Adipocyte (in vitro differentiated cells): ENCODE results near the gene PRKAR1A.
A peak's percentile ranks its signal among the peaks of the same experiment; 100 is the strongest.
"Not testable (repeated sequence)": the region's sequence is repeated elsewhere in the genome, so short reads cannot be mapped to it uniquely, and the experiment has no call there.

Experiments used
- DNase-seq: peaks from one replicate; pipeline ENCODE4 v3.0.0-alpha.2; 2015; ENCODE audit warnings: low read depth
- H3K27me3 ChIP-seq: replicated peaks from 2 replicates; pipeline ENCODE4 v1.7.0; 2013; ENCODE audit warnings: mild to moderate bottlenecking, low read length, moderate library complexity; ENCODE audit not compliant: control insufficient read depth, insufficient read depth
- H3K36me3 ChIP-seq: 2 replicates; pipeline ENCODE4 v1.7.0; 2013; ENCODE audit warnings: low read length, mild to moderate bottlenecking, moderate library complexity; ENCODE audit not compliant: control insufficient read depth, insufficient read depth, severe bottlenecking
- H3K4me1 ChIP-seq: 2 replicates; pipeline ENCODE4 v1.7.0; 2013; ENCODE audit warnings: mild to moderate bottlenecking, low read length, moderate library complexity; ENCODE audit not compliant: control insufficient read depth, insufficient read depth
- H3K4me3 ChIP-seq: 2 replicates; pipeline ENCODE4 v1.7.0; 2013; ENCODE audit warnings: mild to moderate bottlenecking, low read length, moderate library complexity
- H3K9ac ChIP-seq: 2 replicates; pipeline ENCODE4 v1.7.0; 2013; ENCODE audit warnings: mild to moderate bottlenecking, low read length, moderate library complexity
- H3K9me3 ChIP-seq: 2 replicates; pipeline ENCODE4 v1.7.0; 2013; ENCODE audit warnings: mild to moderate bottlenecking, low read length, moderate library complexity; ENCODE audit not compliant: control insufficient read depth

PRKAR1A gene

DNA sequence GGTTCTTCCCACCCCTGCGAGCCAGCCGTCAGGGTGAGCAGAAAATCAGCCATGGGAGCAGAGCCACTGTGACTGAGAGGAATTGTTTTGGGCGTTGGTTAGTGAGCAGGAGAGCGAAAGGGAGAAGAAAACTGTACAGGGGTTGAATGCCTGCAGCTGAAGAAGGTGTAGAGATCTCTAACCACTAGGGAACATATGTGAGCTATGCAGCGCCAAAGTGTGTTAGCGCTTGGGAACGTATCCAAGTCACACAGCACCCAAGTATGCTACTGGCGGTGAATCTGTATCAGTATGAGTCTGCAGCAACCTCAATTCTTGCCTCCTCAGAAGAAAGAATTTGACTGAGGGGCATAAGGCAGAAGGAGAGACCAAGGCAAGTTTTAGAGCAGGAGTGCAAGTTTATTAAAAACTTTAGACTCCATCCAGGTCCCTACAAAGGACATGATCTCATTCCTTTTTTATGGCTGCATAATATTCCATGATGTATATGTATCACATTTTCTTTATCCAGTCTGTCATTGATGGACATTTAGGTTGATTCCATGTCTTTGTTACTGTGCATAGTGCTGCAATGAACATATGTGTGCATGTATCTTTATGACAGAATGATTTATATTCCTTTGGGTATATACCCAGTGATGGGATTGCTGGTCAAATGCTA is 19.7 kb upstream of the PRKAR1A start:
- not testable (repeated sequence) for H3K9me3 ChIP-seq, H3K36me3 ChIP-seq, H3K9ac ChIP-seq, H3K4me3 ChIP-seq, H3K27me3 ChIP-seq, DNase-seq
- peaks cover 24% of the 10 kb centered on the region for H3K4me1 ChIP-seq

DNA sequence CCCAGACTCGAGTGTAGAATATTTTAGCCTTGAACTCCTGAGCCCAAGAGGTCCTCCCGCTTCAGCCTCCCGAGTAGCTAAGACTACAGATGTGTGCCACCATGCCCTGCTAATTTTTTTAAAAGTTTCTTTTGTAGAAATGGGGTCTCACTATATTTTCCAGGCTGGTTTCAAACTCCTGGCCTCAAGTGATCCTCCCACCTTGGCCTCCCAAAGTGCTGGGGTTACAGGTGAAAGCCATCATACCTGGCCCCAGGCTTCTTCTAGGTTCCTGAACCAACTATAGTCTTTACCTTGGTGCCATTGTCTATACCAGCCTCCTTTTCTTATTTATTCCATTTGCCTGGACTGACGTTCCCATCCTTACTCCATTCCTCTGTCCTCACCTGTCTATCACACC is 17.1 kb upstream of the PRKAR1A start:
- no peak overlapping the region for H3K9ac ChIP-seq
- H3K36me3 ChIP-seq: no peaks in the 10 kb centered on the region
- no peak for DNase-seq
- no peaks in the 10 kb centered on the region for H3K9me3 ChIP-seq
- H3K4me1 ChIP-seq: peaks cover 19% of the 10 kb centered on the region
- no peak overlapping the region for H3K4me3 ChIP-seq
- no peaks in the 10 kb centered on the region for H3K27me3 ChIP-seq

DNA sequence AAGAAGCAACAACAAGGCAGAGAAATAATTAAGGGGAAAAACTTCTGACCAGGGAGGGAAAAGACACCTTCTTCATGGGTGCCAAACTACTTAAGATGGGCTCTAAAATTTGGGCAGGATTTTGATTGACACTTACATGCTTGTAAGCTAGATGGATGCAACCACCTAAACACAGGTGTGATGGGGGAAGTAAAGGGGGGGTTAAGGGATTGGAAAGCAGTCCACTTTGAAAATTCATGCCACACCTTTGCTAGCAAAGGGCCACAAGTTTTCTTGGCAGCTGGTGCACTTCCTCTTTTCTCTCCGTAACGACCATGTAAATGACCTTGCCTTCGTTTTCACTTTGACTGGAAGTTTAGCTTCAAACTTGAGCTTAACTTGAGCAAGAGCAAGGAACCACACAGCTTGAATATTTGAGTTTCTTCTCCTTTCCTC is 14.3 kb upstream of the PRKAR1A start:
- Histone ChIP-seq H3K9ac (no peak overlapping the region), H3K27me3 (no peaks in the 10 kb centered on the region), H3K4me3 (no peak overlapping the region), H3K9me3 (no peaks in the 10 kb centered on the region), H3K4me1 (peaks cover 3% of the 10 kb centered on the region), H3K36me3 (no peaks in the 10 kb centered on the region)
- DNase-seq: no peak

DNA sequence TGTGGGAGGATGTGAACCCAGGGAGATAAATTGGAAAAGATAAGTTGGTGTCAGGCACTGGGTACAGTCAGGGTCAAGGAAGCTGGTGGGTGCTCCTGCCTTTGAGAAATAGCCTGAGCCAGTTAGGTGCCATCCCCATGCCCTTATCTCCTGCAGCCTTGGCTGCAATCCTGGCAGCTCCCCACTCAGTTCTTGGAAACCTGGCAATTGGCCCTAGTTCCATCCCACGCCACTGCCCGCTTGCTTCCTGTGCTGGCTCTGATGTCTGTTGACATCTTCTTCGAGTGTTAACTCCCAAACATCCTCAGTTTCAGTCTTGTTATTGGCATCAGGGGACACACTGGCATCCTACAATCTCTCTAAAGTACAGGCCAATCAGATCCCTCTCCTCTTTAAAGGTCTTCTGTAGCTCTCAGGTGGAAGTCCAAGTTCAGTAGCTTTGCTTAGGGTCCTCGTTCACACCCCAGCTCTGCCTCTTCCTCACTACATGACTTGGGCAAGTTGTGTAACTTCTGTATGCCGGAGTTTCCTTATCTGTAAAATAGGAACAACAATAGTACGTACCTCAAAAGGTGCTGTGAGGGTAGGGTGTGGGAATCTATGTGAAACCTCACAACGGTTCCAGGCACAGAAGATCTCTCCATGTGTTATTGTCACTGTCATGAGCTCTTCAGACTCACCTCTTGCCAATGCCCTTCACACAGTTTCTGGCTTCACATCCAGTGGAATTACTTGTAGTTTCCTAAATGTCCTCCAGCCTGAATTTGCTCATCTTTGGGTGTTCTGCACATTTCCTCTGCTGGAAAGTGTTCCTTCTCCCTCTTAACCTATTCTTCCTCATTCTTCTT is 13.5 kb upstream of the PRKAR1A start:
- H3K36me3 ChIP-seq: no peaks in the 10 kb centered on the region
- H3K9ac ChIP-seq: no peak overlapping the region
- no peaks in the 10 kb centered on the region for H3K27me3 ChIP-seq
- no peak for DNase-seq
- H3K9me3 ChIP-seq: no peaks in the 10 kb centered on the region
- H3K4me3 ChIP-seq: no peak overlapping the region
- no peaks in the 10 kb centered on the region for H3K4me1 ChIP-seq

DNA sequence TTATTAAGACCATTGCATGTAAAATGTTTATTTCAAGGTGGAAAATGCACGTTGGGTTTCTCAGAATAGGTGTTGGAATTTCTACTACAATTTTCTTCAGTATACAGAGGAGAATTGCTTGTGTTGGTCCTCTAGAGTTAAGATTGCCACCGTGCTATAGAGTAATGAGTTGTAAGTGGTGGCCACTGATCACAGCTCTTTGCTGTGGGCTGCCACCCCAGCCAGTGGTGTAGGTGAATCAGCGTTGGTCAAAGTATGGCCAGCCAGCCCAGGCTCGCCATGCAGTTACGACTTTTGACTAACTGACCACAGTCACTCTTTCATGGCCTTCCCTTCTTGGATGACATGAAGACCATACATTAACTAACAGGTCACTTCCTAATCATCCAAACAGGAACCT is 12.6 kb upstream of the PRKAR1A start:
- Histone ChIP-seq H3K4me1 (no peaks in the 10 kb centered on the region), H3K4me3 (no peak overlapping the region), H3K9ac (no peak overlapping the region), H3K27me3 (no peaks in the 10 kb centered on the region), H3K36me3 (no peaks in the 10 kb centered on the region), H3K9me3 (no peaks in the 10 kb centered on the region)
- no peak for DNase-seq

DNA sequence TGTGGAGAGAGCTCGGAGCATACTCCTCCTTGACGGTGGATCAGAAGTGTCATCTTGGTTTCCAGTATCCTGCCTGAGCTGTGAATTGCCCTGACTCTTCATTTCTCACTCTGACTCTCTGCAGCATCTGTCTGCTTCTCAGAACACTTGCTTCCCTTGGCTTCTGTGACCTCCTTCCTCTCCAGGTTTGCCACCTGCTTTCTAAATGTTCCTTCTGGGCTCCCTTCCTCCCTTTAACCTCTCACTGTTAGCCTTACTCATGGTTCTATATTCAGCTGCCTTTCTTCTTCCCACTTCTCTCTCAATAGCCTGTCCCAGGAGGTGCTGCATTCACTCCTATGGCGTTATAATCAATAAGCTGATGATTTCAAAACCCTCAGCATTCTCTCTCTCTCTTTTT is 11.2 kb upstream of the PRKAR1A start:
- DNase-seq: no peak
- H3K4me1 ChIP-seq: peaks cover 4% of the 10 kb centered on the region
- no peak overlapping the region for H3K9ac ChIP-seq
- H3K27me3 ChIP-seq: no peaks in the 10 kb centered on the region
- no peak overlapping the region for H3K4me3 ChIP-seq
- no peaks in the 10 kb centered on the region for H3K36me3 ChIP-seq
- no peaks in the 10 kb centered on the region for H3K9me3 ChIP-seq

DNA sequence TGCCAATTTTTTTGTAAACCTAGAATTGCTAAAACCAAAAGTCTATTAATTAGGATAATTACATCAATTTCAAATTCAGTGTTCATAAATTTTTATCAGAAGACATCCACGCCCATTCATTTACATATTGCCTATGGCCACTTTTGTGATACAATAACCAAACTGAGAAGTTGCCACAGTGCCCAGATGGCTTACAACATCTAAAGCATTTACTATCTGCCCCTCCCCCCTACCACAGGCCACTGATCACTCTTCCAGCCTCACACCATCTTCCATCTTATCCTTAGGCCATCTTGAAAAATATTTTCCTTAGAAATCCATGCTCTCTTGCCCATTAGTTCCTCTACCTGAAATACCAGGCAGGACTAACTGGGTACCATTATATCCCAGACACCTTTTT is 6.3 kb upstream of the PRKAR1A start:
- Histone ChIP-seq H3K27me3 (no peaks in the 10 kb centered on the region), H3K9ac (no peak overlapping the region), H3K9me3 (no peaks in the 10 kb centered on the region), H3K4me1 (peaks cover 38% of the 10 kb centered on the region), H3K4me3 (no peak overlapping the region), H3K36me3 (no peaks in the 10 kb centered on the region)
- DNase-seq: no peak

DNA sequence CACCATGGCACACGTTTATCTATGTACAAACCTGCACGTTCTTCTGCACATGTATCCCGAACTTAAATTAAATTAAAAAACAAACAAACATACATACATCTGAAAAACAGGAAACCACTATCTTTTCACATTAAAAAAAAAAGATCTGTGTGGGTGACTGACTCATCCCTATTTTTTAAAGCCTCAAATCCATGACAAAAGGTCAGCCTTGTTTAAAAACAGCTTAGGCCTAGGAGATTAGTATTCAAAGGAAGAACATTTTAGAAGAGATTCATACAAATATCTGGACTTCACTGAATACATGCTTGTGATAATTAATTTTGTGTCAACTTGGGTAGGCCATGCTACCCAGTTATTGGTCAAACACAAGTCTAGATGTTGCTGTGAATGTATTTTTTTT is 4.7 kb upstream of the PRKAR1A start:
- H3K27me3 ChIP-seq: no peaks in the 10 kb centered on the region
- H3K4me1 ChIP-seq: peaks cover 43% of the 10 kb centered on the region

DNA sequence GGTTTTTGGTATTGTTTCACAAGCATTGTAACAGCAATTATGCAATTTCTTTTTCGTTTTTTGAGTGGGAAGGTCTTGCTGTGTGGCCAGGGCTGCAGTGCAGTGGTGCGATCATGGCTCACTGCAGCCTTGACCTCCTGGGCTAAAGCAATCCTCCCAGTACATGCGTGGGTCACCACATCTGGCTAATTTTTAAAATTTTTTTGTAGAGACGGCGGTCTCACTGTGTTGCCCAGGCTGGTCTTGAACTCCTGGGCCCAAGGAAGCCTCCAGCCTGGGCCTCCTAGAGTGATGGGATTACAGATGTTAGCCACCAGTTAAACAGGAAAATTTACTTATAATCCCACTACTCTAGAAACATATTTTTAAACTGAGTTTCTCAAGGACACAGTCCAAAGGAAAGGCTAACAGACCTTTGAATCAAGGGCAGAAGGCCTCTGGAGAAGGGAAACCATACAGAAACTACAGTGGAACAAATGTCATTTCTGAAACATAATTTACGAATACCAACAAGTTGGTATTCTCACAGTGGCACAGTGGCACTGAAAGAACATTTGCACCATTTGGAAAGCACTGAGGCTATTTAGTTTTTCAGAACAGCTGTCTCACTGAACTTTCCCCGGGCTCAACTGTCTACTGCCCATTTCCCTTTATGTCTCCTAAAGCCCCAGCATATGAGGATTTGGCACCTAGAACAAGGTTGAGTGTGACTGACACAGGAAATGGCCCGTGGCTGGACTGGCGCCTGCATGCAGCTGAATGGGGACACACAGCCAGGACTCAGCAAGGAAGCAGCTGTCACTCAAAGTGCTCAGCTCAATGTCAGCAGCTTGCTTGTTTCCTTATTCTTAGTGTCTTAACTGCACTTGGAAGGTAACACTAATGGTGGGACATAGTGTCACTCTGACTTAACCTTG is 2.8 kb upstream of the PRKAR1A start:
- Histone ChIP-seq H3K4me1 (peaks cover 44% of the 10 kb centered on the region), H3K9ac (peak overlapping the region; percentile 13)
- DNase-seq: no peak

More for the DNA sequence above, 4.7 kb upstream of the PRKAR1A start:
- no peak for DNase-seq
- Histone ChIP-seq H3K9me3 (no peaks in the 10 kb centered on the region), H3K9ac (peak overlapping the region; percentile 43), H3K4me3 (no peak overlapping the region), H3K36me3 (no peaks in the 10 kb centered on the region)

DNA sequence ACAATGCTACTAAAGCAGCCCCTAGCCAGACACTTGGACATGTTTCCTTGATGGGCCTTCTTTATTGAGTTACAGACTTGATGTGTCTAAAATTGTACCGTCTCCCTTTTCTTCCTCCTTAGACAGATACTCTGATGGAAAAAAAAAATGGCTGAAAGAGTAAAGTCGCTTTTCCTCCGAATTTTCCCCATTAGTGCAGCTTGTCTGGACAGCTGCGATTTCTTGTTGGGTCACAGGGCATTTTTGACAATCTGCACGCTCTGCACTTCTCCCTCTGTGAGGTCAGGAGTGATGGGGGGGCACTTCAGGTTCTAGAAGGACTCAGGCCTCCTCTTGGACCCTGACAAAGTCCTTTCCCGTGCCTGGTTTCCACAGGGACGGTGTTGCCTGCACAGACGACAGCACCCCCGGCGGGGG is 968 bp upstream of the PRKAR1A start:
- H3K9ac ChIP-seq: peak overlapping the region; percentile 99
- H3K36me3 ChIP-seq: peaks cover 12% of the 10 kb centered on the region
- peaks cover 57% of the 10 kb centered on the region for H3K4me1 ChIP-seq
- peak overlapping the region; percentile 98 for H3K4me3 ChIP-seq
- no peak for DNase-seq
- no peaks in the 10 kb centered on the region for H3K9me3 ChIP-seq
- no peaks in the 10 kb centered on the region for H3K27me3 ChIP-seq

More for the DNA sequence above, 2.8 kb upstream of the PRKAR1A start:
- Histone ChIP-seq H3K27me3 (no peaks in the 10 kb centered on the region), H3K4me3 (no peak overlapping the region), H3K9me3 (no peaks in the 10 kb centered on the region), H3K36me3 (no peaks in the 10 kb centered on the region)
